SK-N-MC (cell line): ENCODE data around the gene SLC39A7.

Source experiments
- DNase-seq: peaks from one replicate; pipeline ENCODE4 v3.0.0-alpha.2; 2011; ENCODE audit warnings: low read depth, low spot score
- H3K27ac ChIP-seq: fragments of 200-600 bp; sonication (generic); 2 replicates; pipeline ENCODE4 v1.5.1; 2016; ENCODE audit warnings: mixed run types
- H3K36me3 ChIP-seq: fragments of 200-600 bp; sonication (generic); 2 replicates; pipeline ENCODE4 v1.6.1; 2017; ENCODE audit warnings: antibody characterized with exemption, low read length, mixed read lengths; ENCODE audit not compliant: insufficient read depth
- H3K4me3 ChIP-seq: fragments of 200-600 bp; sonication (generic); 2 replicates; pipeline ENCODE4 v1.5.1; 2016
- H3K9ac ChIP-seq: fragments of 200-600 bp; sonication (generic); 2 replicates; pipeline ENCODE4 v1.8.0; 2017; ENCODE audit warnings: mixed run types, mixed read lengths; ENCODE audit not compliant: insufficient read length
- H3K9me3 ChIP-seq: fragments of 200-600 bp; sonication (generic); 2 replicates; pipeline ENCODE4 v1.6.1; 2017; ENCODE audit warnings: low read depth, mild to moderate bottlenecking, antibody characterized with exemption, low read length, moderate library complexity, mixed read lengths
- EZH2 ChIP-seq: fragments of 200-600 bp; sonication (generic); IDR thresholded peaks from one replicate; pipeline ENCODE4 v1.6.1; 2017; ENCODE audit warnings: antibody characterized with exemption
- FOXP2 ChIP-seq: optimal IDR thresholded peaks from 2 replicates; pipeline ENCODE3; 2011; ENCODE audit warnings: mild to moderate bottlenecking, moderate library complexity; ENCODE audit not compliant: insufficient read depth; ENCODE audit errors: extremely low read length, control extremely low read depth
- POLR2AphosphoS5 ChIP-seq: IDR thresholded peaks from 2 replicates; pipeline ENCODE4 v1.6.1; 2012; ENCODE audit warnings: mild to moderate bottlenecking, low read depth, low read length, borderline replicate concordance

SLC39A7 gene

DNA sequence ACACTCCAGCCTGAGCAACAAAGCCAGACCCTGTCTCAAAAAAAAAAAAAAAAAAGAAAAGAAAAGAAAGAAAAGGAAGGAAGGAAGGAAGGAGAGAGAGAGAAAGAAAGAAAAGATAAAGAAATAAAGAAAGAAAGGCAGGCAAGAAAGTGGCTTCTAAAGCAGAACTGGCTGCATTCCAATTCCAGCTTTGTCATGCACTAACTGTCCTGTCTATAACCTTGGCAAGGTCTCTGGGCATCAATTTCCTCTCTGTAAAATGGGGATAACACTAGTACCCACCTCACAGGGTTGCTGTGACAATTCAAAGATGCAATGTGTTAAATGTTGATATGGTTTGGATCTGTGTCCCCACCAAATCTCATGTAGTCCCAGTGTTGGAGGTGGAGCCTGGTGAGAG, 35.7 kb downstream of the SLC39A7 start:
- H3K9me3 ChIP-seq: no peaks in the 10 kb centered on the region
- no peak overlapping the region for H3K9ac ChIP-seq
- no peak overlapping the region for H3K27ac ChIP-seq
- H3K36me3 ChIP-seq: no peaks in the 10 kb centered on the region
- no peak for DNase-seq
- TF ChIP-seq FOXP2: no peak
- TF ChIP-seq EZH2: no peak
- no peak for TF ChIP-seq POLR2AphosphoS5
- H3K4me3 ChIP-seq: no peak overlapping the region

DNA sequence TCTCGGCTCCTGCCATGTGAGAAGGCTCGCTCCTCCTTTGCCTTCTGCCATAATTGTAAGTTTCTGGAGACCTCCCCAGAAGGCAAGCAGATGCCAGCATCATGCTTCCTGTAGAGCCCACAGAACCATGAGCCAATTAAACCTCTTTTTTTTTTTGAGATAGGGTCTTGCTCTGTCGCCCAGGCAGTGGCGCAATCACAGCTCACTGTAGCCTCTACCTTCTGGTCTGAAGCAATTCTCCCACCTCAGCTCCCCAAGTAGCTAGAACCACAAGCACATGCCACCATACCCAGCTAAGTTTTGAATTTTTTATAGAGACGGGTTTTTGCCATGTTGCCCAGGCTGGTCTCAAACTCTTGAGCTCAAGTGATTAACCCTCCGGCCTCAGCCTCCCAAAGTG, 36.2 kb downstream of the SLC39A7 start:
- no peak for TF ChIP-seq FOXP2
- TF ChIP-seq EZH2: no peak
- TF ChIP-seq POLR2AphosphoS5: no peak
- no peak for DNase-seq
- no peaks in the 10 kb centered on the region for H3K9me3 ChIP-seq

DNA sequence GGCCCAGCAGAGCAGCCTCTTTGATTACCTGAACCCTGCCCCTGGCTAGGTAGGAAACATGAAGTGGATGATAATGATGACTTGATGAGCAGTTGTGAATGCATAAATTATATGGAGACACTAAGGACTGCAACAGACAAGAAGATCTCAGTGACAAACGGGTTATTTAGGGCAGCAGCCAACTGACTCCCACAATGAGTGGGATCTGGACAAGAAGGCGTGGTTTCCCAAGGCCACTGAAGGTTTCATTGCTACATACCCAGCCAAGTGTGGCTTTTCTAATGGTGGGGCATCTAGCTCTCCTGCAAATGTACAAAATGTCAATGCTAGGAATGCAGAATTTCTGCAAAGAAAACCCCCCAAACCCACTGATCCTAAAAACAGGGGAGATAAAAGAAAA, 37.1 kb downstream of the SLC39A7 start:
- no peak overlapping the region for H3K9ac ChIP-seq
- TF ChIP-seq FOXP2 (no peak), EZH2 (no peak), POLR2AphosphoS5 (no peak)
- no peak for DNase-seq
- no peaks in the 10 kb centered on the region for H3K9me3 ChIP-seq
- no peak overlapping the region for H3K4me3 ChIP-seq
- H3K27ac ChIP-seq: no peak overlapping the region
- no peaks in the 10 kb centered on the region for H3K36me3 ChIP-seq

More for the DNA sequence above, 36.2 kb downstream of the SLC39A7 start:
- Histone ChIP-seq H3K36me3 (no peaks in the 10 kb centered on the region), H3K27ac (no peak overlapping the region), H3K4me3 (no peak overlapping the region), H3K9ac (no peak overlapping the region)

GRCh38 chr6:33241968-33242367, 41.3 kb downstream of the SLC39A7 start:
- TF ChIP-seq FOXP2 (no peak), POLR2AphosphoS5 (no peak), EZH2 (no peak)
- H3K27ac ChIP-seq: no peak overlapping the region
- no peak for DNase-seq

GRCh38 chr6:33243476-33243875, 42.8 kb downstream of the SLC39A7 start:
- no peaks in the 10 kb centered on the region for H3K9me3 ChIP-seq
- H3K36me3 ChIP-seq: no peaks in the 10 kb centered on the region
- H3K27ac ChIP-seq: no peak overlapping the region
- H3K4me3 ChIP-seq: no peak overlapping the region
- DNase-seq: no peak
- no peak for TF ChIP-seq FOXP2
- TF ChIP-seq POLR2AphosphoS5: no peak
- TF ChIP-seq EZH2: no peak
- no peak overlapping the region for H3K9ac ChIP-seq

More at GRCh38 chr6:33241968-33242367, 41.3 kb downstream of the SLC39A7 start:
- Histone ChIP-seq H3K9ac (no peak overlapping the region), H3K4me3 (no peak overlapping the region), H3K9me3 (no peaks in the 10 kb centered on the region), H3K36me3 (no peaks in the 10 kb centered on the region)

GRCh38 chr6:33247977-33248642, 47.4 kb downstream of the SLC39A7 start:
- Histone ChIP-seq H3K9ac (peak overlapping the region; percentile 83), H3K4me3 (peak overlapping the region; percentile 87), H3K9me3 (no peaks in the 10 kb centered on the region), H3K27ac (peak overlapping the region; percentile 93; the same call in 1 of the 2 replicates), H3K36me3 (peaks cover 5% of the 10 kb centered on the region; the same call in 1 of the 2 replicates)
- no peak for TF ChIP-seq EZH2
- peak; percentile 39 for DNase-seq

DNA sequence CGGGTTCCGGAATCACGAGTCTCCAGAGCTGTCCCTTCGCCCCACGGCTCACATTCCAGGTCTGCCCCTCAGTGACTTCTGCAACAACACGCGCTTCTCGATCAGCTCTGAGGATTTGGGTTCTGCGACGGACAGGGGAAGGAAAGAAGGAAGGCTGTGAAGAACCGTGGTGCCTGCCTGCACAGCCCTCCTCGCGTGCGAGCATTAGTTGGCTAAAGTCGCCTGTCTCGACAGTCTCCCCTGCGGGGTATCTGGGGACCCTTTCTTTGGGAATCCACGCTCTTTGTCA, 47.9 kb downstream of the SLC39A7 start:
- TF ChIP-seq FOXP2 (no peak), POLR2AphosphoS5 (no peak), EZH2 (no peak)
- Histone ChIP-seq H3K9ac (peak overlapping the region; percentile 83), H3K4me3 (peak overlapping the region; percentile 87), H3K27ac (peak overlapping the region; percentile 93), H3K36me3 (peaks cover 5% of the 10 kb centered on the region; the same call in 1 of the 2 replicates), H3K9me3 (no peaks in the 10 kb centered on the region)
- peak; percentile 10 for DNase-seq

- peak; percentile 96 for DNase-seq
- Histone ChIP-seq H3K9me3 (no peaks in the 10 kb centered on the region), H3K4me3 (peak overlapping the region; percentile 87), H3K9ac (peak overlapping the region; percentile 93), H3K27ac (peak overlapping the region; percentile 93), H3K36me3 (peaks cover 5% of the 10 kb centered on the region; the same call in 1 of the 2 replicates)
- TF ChIP-seq FOXP2 (no peak), EZH2 (no peak), POLR2AphosphoS5 (peak; percentile 89)
Observed at GRCh38 chr6:33248932-33249731, 48.5 kb downstream of the SLC39A7 start.
